Daoy (cell line): ENCODE measurements around the gene SCYGR1. TPM values are rescaled to one million over a fixed set of nuclear protein-coding genes. Genes with fewer than 3 reads are reported as not detected.
"Not testable (repeated sequence)": the region's sequence is repeated elsewhere in the genome, so short reads cannot be mapped to it uniquely, and the experiment has no call there.

Source experiments
- DNase-seq: peaks from one replicate; pipeline ENCODE4 v3.0.0-alpha.2; 2015; ENCODE audit warnings: low read depth
- total RNA-seq: library from RNA; depleted of rRNA; stranded (reverse); fragments of >200 nt; shearing (Covaris generic); gene quantifications from 2 replicates; pipeline ENCODE4 v1.2.3, GENCODE V29; 2014

SCYGR1 gene
- total RNA-seq, 1 experiment from 2014 or later = not detected

DNA sequence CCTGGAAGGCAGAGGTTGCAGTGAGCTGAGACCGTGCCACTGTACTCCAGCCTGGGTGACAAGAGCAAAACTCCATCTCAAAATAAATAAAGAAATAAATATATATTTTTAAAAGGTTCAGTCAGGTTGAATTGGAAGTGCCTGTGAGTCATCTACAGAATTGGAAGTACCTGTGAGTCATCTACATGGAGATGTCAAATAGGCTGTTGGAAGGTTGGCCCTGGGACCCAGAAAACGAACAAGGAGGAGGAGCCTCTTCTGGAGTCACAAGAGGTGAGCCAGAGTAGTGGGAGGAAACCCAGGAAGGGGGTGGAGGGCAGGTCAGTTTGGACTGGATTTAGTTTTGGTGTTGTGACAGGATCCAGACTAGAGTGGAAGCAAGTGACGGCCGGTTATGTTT is 15.2 kb upstream of the SCYGR1 start:
- no peak for DNase-seq

GRCh38 chr2:227402321-227402720 is 14.6 kb upstream of the SCYGR1 start:
- DNase-seq = no peak

- DNase-seq = no peak
These were observed 13.8 kb upstream of the SCYGR1 start for GRCh38 chr2:227401550-227401949.

- DNase-seq = no peak
These were observed 11.2 kb upstream of the SCYGR1 start for GRCh38 chr2:227398684-227399670.

DNA sequence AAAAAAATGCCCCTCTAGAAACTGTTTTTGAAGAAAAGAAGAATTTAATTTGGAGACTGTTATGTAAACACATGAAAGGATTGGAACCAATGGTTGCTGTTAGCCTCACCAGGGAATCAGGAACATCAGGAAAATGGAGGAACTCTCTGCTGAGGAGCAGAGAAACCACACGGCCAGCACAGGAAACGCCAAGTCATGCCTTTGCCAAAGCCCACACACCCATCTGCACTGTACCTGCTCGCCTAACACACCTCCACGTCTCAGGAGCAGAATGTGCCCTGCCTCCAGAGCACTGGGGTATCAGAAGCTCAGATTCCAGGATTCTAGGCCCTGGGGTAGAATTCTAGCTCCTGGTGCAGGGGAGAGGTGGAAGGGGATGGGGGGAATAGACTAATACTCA is 9.8 kb upstream of the SCYGR1 start:
- no peak for DNase-seq

- no peak for DNase-seq
These were observed 7.8 kb upstream of the SCYGR1 start for GRCh38 chr2:227395556-227395955.

GRCh38 chr2:227394401-227394800 is 6.7 kb upstream of the SCYGR1 start:
- no peak for DNase-seq

DNA sequence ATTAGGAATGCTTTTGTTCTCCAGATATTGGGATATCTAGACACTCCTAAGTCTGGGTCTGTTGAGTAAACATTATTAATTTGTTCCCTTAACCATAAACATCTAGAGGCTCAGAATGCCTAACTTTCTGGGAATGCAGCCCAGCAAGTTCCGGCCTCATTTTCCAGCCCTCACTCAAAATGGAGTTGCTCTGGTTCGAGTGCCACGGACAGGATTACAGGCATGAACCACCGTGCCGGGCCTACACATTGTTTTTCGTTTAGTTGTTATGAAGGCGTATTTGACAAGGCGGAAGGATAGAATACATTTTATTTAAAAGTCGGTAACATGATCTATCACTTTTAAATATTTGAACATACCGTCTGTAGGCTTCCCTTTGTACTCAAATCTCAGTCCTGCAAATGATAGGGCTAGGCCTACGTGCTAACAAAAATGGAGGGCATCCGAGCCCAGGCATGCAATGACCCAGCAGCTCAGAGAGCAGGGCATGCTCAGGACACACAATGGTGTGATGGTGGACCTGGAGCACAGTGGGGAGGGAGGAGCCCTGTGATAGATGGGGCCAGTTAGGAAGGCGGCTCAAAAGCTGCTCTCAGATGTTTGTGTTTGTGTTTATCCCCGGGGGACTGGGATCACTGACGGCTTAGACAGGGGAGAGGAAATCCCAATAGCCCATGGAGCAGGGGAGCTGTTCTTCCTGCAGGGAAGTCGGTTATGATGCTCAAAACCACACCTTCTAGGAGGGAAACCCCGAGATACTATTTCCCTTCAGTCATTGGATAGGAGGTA is 2.9 kb upstream of the SCYGR1 start:
- DNase-seq = no peak

DNA sequence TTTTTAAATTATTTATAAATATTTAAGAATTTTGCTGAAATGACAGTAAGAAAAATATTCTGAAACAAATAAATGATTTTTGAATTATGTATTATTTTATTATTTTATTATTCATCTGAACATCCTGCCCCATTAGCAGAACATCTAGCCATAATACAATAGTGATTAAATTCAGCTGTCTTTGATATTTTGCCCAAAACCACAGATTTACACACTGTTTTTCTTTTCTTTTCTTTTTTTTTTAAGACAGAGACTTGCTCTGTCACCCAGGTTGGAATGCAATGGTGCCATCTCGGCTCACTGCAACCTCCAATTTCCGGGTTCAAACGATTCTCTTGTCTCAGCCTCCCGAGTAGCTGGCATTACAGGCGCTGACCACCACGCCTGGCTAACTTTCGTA is 1.9 kb upstream of the SCYGR1 start:
- DNase-seq = no peak

- DNase-seq = no peak
These were observed 1.5 kb upstream of the SCYGR1 start for GRCh38 chr2:227389231-227389630.

DNA sequence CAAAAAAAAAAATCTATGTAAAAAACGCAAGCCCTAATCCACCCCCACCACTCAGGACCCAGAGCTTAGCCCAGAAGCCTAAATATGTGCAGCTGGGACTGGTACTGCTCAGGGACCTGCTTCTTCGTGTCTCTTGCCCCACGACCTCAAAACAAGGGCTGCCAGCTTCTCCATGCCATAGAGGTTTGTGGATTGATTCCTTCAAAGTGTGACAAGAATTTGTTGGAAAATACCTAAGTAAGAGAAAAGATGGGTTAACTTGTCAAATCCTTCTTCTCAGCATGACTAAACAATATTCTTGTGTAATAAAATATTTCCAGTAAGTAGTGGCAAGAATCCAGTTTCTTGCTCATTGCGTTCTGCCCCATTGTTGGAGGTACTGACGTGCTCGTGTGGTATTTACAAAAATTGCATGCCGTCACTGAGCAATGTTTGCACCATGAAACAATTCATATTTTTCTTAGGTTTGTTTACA is 825 bp upstream of the SCYGR1 start:
- no peak for DNase-seq

DNA sequence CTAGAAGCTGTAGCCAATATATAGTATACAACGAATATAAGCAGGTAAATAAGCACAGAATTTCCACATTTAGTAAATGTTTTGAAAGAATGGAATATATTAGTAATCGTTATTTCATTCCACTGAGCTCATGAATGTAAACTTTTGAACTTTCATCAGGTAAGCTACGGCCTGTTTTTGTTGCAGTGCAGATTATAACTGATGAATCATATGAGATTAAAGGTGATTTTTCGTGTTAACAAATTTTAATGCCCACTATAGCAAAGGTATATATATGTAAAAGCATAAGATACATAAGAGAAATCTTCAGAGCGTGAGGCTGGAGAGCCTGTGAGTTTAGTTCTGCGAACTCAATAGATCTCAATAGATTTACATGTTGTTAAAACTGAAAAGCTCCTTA is 1.1 kb downstream of the SCYGR1 start:
- DNase-seq = no peak

DNA sequence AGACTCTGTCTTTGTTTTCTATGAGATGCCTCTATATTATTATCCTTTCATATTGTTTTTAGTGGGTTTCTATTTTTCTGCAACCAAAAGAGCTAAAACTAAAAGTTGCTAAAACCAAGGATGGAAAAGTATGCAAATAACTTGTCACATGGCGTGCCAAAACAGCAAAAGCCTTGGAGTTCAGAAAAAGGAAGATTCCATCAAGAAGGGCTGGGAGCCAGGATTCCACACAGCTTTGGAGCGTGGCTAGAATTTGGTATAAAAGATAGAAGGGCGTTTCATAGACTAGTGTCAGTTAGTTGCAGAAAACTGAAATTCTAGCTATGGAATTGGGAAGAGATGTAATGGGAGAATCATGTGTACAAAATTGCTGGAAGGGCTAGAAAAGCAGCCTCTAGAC is 4.1 kb downstream of the SCYGR1 start:
- no peak for DNase-seq

GRCh38 chr2:227382241-227382835 is 5.4 kb downstream of the SCYGR1 start:
- not testable (repeated sequence) for DNase-seq

GRCh38 chr2:227379095-227379494 is 8.7 kb downstream of the SCYGR1 start, which contains the start of gene TM4SF20:
Gene TM4SF20, minus strand, starts transcription at chr2:227379306. Its CDS starts 38 bp downstream, at chr2:227379268.
- no peak for DNase-seq

- no peak for DNase-seq
These were observed 9.4 kb downstream of the SCYGR1 start for GRCh38 chr2:227378371-227378782.

GRCh38 chr2:227377467-227378351 is 10.0 kb downstream of the SCYGR1 start:
- no peak for DNase-seq

- no peak for DNase-seq
These were observed 10.9 kb downstream of the SCYGR1 start for GRCh38 chr2:227376656-227377396.

DNA sequence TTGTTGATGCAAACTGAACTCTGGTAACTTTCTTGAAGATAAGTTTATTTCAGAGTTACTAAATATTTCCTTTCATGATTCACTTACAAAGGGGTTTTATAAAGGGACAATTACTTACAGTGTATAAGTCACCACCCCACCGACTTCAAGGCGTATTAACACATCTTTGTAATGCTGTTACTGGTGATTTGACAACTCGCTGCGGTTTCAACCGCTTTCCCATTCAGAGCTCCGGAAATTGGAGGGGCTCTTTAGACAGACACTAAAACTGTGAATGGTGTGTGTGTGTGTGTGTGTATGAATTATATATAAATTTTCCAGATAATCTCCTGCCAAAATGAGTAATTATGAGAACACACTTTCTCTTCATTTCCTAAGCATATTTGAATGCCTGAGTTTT is 13.6 kb downstream of the SCYGR1 start:
- peak; percentile 59 for DNase-seq

DNA sequence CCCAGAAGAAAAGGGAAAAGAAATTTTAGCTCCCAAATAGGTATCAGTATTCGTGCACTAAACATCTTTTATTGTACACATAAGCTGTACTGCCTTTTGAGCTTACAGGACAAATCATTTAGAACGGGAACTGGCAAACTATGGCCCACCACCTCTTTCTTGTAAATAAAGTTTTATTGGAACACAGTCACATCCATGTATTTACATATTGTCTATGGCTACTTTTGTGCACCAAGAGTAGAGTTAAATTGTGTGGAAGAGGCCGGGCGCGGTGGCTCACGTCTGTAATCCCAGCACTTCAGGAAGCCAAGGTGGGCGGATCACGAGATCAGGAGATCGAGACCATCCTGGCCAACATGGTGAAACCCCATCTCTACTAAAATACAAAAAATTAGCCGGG is 14.4 kb downstream of the SCYGR1 start:
- DNase-seq = no peak
